IPS-20b (cell line): Measurements from ENCODE around the gene NPY4R2.
"Not testable (repeated sequence)": the region's sequence is repeated elsewhere in the genome, so short reads cannot be mapped to it uniquely, and the experiment has no call there.

ENCODE experiments used
- H3K27ac ChIP-seq: one replicate; pipeline ENCODE4 v1.5.1; 2013; ENCODE audit warnings: low read length
- H3K27me3 ChIP-seq: 2 replicates; pipeline ENCODE4 v1.6.1; 2013; ENCODE audit warnings: mild to moderate bottlenecking, low read length, inconsistent platforms; ENCODE audit not compliant: insufficient read depth
- H3K36me3 ChIP-seq: 2 replicates; pipeline ENCODE4 v1.6.1; 2013; ENCODE audit warnings: low read depth, mild to moderate bottlenecking, inconsistent platforms, low read length, moderate library complexity; ENCODE audit not compliant: insufficient read depth
- H3K4me1 ChIP-seq: 2 replicates; pipeline ENCODE4 v1.6.1; 2013; ENCODE audit warnings: mild to moderate bottlenecking, control low read depth, inconsistent platforms, low read length, moderate library complexity; ENCODE audit not compliant: insufficient read depth
- H3K4me3 ChIP-seq: 2 replicates; pipeline ENCODE4 v1.5.1; 2013; ENCODE audit warnings: mild to moderate bottlenecking, low read length, inconsistent platforms
- H3K9ac ChIP-seq: 2 replicates; pipeline ENCODE4 v1.6.1; 2013; ENCODE audit warnings: low read depth, mild to moderate bottlenecking, inconsistent platforms, low read length, moderate library complexity
- H3K9me3 ChIP-seq: 2 replicates; pipeline ENCODE4 v1.6.1; 2013; ENCODE audit warnings: mild to moderate bottlenecking, low read depth, low read length, inconsistent platforms; ENCODE audit not compliant: insufficient read depth

Gene NPY4R2

DNA sequence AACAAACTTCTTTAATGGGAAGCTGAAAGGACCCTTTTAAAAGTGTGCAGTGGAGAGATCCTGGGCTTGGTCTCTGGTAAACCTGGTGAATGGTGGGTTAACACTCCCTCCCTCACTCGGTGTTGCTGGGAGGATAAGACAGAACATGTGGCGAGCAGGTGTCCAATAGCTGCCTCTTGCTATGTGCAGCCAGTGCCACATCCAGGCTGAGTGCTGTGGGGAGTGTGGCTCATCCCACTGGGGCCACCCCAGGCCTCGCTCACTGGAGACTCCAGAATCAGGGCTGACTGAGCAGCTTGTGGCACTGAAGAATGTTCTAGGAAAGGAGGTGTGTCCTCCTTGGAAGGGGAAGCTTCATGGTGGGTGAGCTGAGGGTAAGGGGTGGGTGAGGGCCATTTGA, 51.6 kb downstream of the NPY4R2 start:
- H3K4me1 ChIP-seq, H3K27me3 ChIP-seq, H3K4me3 ChIP-seq, H3K36me3 ChIP-seq, H3K9me3 ChIP-seq, H3K9ac ChIP-seq, H3K27ac ChIP-seq: not testable (repeated sequence)

DNA sequence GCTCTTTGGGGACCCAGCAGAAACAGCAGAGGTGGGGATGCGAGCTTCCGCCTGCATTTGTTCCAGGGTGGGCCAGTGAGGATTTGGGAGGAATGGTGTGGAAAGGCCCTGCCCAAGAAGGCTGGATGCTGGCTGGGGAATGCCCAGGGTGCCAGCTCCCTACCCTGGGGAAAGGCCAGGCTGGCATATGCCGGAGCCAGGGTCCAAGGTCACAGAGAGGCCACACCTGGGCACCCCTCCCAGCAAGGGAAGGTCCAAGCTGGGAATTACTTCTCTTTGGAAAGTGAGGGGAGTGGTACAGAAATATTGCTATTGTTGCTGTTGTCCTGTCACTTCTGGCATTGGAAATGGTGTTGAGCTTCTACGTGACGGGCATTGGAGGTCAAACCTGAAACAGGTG, 53.1 kb downstream of the NPY4R2 start:
- not testable (repeated sequence) for H3K9ac ChIP-seq, H3K27me3 ChIP-seq, H3K36me3 ChIP-seq, H3K4me1 ChIP-seq, H3K4me3 ChIP-seq, H3K9me3 ChIP-seq, H3K27ac ChIP-seq

DNA sequence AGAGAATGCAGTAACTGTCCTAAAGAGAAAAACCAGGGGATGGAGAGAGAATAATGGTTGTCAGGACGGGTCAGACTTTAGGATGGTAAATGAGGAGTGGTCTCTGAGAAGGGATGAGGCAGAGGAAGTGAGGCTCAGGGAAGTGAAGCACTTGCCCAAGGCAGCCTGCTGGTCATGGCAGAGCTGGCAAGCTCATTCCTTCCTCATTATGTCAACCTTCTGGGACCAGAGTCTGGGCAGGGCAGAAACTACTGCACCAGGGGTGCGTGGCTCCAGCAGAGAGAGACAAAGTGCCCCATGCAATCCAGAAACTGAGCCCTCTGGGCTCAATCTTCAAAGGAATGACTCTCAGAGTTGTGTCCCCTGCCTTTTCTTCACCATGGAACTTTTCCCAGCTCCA, 53.6 kb downstream of the NPY4R2 start:
- H3K27me3 ChIP-seq, H3K9me3 ChIP-seq, H3K27ac ChIP-seq, H3K36me3 ChIP-seq, H3K9ac ChIP-seq, H3K4me1 ChIP-seq, H3K4me3 ChIP-seq: not testable (repeated sequence)
